Frontal cortex (tissue), 4 donors: Measurements from ENCODE around the gene TMPRSS6. TPM values are rescaled to one million over a fixed set of nuclear protein-coding genes. Genes with fewer than 3 reads are reported as not detected.

Experiments used
- DNase-seq, 2 donors: peaks; one replicate each; pipeline ENCODE4 v3.0.0; 2012; ENCODE audit warnings: low spot score in 2 of 2
- FAIRE-seq: peaks from 2 replicates; lab custom pipeline; 2012; peaks lifted over from hg19 to GRCh38; lab: Jason Lieb, UNC
- total RNA-seq: library from RNA; depleted of rRNA; stranded (reverse); fragments of >200 nt; gene quantifications from one replicate; pipeline ENCODE4 v1.2.3, GENCODE V29; 2014
- donor health status: control.
- donor health status: control.
- donor health status: control.

The TMPRSS6 gene
- total RNA-seq, 1 donor from 2014 or later = not detected

- no peak for DNase-seq
- FAIRE-seq = no peak
Observed at GRCh38 chr22:37120569-37121340, 11.2 kb upstream of the TMPRSS6 start.

DNA sequence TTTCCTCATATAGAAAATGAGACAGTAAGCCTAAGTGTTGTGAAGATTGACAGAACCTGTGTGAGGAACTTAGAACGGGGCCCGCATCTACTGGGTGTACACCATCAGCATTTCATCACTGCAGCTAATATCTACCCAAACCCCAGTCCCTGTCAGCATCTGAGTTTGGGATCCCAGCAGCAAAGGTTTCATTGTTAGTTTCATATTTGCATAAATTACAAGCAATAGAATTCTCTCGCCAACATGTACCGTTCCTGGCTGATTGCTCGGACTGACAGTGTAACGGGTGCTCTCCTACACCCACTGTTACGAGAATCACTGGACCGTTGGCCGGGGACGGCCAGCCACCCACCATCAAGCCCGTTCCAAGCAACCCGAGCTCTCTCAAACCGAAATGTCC is 10.4 kb upstream of the TMPRSS6 start:
- DNase-seq (no peak), FAIRE-seq (no peak)

DNA sequence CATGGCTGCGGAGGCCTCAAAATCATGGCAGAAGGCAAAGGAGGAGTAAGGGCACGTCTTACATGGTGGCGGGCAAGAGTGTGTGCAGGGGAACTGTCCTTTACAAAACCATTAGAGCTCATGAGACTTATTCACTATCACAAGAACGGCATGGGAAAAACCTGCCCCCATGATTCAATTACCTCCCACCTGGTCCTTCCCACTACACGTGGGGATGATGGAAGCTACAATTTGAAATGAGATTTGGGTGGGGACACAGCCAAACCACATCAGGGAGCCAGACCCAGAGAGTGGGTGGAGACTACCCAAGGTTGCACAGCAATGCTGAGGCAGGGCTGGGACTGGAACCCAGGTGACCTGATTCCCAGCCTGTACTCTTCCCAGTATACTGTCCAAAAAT is 8.6 kb upstream of the TMPRSS6 start:
- DNase-seq (no peak), FAIRE-seq (no peak)

GRCh38 chr22:37117092-37117491 is 7.6 kb upstream of the TMPRSS6 start:
- FAIRE-seq (no peak), DNase-seq (no peak)

DNA sequence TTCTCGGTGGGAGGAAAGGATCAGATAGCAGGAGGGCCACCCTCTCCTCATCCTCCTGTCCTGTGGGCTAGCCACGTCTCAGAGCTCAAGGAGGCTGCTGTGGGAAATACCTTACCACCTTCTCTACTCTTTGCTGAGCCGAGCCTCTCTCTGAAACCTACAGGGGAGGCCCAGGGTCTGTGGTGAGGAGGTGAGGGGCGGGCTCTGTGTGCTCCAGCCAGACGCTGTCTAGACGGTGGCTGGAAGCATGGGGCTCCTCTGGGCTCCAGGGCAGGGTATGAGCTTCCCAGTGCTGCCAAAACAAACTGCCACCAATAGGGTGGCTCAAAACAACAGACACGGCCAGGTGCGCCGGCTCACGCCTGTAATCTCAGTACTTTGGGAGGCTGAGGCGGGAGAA is 5.5 kb upstream of the TMPRSS6 start:
- DNase-seq (no peak), FAIRE-seq (no peak)

GRCh38 chr22:37113757-37114156 is 4.2 kb upstream of the TMPRSS6 start:
- no peak for FAIRE-seq
- DNase-seq = no peak

GRCh38 chr22:37112084-37112728 is 2.7 kb upstream of the TMPRSS6 start:
- DNase-seq = no peak
- no peak for FAIRE-seq

GRCh38 chr22:37111156-37111717 is 1.7 kb upstream of the TMPRSS6 start:
- FAIRE-seq (no peak), DNase-seq (no peak)

DNA sequence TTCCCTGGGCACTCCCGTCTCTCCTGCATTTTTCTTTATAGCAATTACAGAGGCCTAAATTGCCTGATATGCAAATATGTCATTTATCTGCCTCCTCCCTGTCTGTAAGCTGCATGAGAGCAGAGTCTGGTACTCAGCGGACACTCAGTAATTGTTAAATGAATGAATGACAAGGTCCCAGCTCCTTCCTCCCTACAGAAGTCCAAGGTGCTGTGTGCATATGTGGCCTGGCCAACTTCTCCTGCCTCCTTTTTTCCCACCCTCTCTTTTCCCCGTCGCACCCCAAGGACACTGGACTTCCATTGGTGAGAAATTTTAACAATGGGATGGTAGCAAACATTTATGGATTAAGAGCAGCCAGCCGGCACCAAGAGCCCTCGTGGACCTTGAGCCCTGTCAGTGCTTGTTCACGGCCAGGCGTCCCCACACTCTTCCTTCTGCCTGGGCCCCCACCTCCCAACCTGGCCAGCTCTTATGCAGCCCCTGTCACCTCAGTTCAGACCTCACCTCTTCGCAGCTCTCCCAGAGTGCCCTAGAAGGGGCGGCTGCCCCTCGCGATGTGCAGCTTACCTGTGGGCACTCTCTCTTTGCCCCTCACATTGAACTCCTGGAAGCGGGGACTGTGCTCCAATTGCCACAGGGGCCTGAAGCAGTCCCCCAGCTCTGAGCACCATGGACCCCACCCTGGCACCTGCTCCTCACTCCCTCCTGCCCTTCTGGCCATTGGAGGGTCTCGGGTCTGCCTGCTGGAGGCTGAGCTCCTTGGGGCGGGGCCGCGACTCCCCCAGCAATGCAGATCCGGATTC is 1.5 kb downstream of the TMPRSS6 start:
- DNase-seq (no peak), FAIRE-seq (no peak)

DNA sequence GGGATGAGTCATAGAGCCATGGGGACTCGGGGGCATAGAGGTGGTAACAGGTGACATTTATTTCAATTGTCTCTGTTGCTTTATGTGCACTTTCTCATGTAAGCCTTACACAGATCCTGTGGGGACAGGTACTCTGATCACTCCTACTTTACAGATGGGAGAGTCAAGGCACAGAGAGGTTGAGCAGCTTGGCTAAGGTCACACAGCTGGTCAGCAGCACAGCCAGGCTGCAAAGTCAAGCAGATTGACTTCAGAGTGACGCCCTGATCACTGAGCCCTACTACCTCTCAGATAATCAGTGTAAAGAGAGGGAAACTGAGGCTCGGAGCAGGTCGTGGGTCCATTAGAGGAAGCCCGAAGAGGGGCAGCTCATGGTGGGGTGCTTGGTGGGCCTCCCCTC is 3.5 kb downstream of the TMPRSS6 start:
- FAIRE-seq (no peak), DNase-seq (no peak)

GRCh38 chr22:37105154-37105553 is 4.4 kb downstream of the TMPRSS6 start:
- DNase-seq (no peak), FAIRE-seq (no peak)

- no peak for DNase-seq
- FAIRE-seq = no peak
Observed at GRCh38 chr22:37103656-37104452, 5.7 kb downstream of the TMPRSS6 start.

DNA sequence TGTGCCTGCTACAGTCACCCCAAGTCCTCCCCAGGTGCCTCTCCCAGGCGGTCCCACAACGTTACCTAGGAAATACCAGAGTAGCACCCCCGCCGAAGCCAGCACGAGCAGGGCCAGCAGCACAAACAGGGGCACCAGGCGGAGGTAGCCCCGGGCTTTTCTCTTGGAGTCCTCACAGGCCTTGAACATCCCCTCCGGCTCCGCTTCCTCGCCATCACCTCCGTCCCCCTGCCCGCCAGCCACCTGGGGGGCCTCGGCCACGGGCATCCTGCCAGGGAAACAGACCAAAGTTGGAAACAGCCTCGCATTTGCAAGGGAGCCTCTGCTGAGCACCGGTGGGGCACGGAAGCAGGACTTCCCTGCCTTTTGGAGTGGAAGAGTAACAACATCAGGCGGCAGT is 6.4 kb downstream of the TMPRSS6 start:
- DNase-seq (no peak), FAIRE-seq (no peak)

DNA sequence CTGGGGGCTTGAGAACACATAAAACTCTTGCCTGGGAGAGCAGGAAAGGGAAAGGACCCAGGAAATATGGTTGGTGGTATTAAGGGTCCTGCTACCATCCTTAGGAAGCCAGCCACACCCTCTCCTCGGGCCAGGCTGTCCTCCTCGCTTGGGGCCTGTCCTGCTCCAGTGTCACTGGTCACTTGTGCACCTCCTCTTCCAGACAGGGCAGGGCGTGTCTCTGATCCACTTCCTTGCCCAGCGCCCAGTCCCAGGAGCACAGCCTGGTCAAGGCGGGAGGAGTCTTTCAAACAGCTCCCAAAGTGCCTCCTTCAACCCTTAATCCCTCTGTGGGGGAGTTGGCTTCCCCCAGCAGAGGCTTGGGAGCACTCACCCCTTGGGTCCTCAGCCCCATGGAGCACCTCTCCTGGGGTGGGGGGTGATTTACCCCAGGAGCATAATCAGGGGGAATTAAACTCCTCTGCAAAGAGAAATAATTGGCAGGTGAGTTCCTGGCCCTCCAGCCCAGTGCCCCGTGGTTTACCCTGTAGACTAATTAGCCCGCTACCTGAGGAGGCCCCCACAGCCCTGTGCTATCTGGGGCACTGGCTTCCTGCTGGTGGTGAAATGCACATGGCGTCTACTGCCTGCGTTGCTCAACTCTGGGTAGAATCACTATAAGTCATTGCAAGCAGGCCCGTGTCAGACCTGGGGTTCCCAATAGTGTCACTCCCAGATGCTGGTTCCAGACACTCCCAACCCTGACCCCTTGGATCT is 8.0 kb downstream of the TMPRSS6 start:
- no peak for FAIRE-seq
- no peak for DNase-seq

DNA sequence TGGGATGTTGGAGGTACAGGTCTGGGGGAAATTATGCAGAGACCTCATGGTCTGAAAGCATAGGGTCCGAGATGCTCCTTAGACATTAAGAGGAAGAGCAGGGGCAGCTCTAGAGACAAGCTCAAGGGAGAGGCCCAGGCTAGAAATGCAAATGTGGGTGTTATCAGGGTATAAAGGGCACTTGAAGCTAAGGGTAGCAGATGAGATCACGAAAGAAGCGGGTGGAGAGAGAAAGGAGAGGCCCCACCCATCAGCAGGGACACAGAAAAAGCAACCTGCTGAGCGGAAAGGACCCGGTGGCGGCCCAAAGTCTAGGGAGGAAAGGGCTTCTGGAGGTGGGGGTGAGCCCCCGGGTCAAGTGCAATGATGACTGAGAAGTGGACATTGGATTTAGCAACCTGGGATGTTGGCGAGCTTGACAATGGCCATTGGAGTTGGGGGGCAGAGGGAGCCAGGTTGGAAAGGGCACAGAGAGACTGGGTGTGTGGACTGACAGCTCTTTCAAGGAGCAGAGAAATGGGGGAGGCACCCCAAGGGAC is 8.9 kb downstream of the TMPRSS6 start:
- no peak for FAIRE-seq

DNA sequence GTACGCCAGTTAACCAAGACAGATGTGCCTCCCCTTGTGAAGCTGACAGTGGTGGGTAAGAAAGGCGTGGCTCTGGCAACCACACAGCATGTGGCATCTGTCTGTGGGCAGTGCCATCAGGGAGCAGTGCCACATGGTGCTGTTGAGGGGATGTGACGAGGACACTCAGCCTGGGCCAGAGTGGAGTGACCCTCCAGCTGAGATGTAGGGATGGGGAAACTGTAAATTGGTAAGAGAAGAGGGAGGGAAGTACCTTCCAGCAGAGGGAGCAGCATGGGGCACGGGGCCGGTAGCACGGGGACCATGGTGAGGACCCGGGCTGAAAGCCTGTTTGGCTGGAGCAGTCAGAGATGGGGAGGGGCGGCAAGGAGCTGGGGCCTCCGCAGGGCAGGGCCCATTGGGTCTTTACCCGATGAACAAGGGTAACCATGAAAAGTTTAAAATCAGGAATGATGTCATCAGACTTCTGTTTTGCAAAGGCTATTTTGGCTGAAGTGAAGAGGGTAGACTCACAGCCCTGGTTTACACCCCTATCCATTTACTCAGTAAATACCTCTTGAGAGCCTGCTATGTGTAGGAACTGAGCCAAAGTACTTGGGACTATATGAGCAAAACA is 10.4 kb downstream of the TMPRSS6 start:
- no peak for FAIRE-seq
- no peak for DNase-seq

More for the DNA sequence above, 8.9 kb downstream of the TMPRSS6 start:
- DNase-seq = no peak

GRCh38 chr22:37097346-37097745 is 12.2 kb downstream of the TMPRSS6 start:
- no peak for DNase-seq
- no peak for FAIRE-seq

GRCh38 chr22:37095113-37095512 is 14.4 kb downstream of the TMPRSS6 start:
- FAIRE-seq = no peak
- DNase-seq = peak in 1 of 2 donors; percentile 45
